Metanephros (tissue), 1 donor: ENCODE measurements around the gene ZNF256. TPM values are rescaled to one million over a fixed set of nuclear protein-coding genes. Genes with fewer than 3 reads are reported as not detected.

Source experiments
- total RNA-seq: library from RNA; depleted of rRNA; stranded (reverse); fragments of >200 nt; gene quantifications from one replicate; pipeline ENCODE4 v1.2.3, GENCODE V29; 2014

ZNF256 gene
- total RNA-seq: 10.9 TPM

DNA sequence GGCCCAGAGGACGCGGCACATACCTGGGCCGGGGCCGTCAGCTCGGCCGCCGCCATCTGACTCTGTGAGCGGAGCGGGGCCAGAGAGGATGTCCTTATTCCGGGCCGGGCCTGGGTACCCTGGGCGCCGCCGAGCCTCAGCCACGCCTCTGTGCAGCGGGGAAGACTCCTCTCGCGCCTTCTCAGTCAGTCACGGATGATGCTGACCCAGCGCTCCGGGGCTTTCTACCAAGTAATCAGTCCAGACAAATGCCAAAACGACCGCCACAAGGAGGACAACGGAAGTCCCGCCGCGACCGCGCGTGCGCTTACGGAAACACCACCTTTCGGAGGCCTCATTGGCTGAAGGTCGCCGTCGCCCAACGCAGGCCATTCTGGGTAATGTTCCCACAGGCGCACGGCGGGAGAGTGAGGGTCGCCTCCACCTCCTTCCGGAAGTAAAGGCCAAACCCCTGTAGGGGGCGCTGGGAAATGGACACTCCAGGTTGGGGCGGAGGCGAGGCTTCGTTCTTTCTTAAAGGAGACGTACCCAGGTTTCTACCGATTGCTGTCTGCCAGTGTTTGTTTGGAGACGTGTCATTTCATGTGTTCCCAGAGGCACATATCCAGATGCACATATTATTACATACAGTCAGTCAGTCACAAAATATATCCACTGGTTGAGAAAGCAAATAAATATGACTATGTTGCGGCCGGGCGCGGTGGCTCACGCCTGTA is at the start of gene ZNF256:
Gene ZNF256 (minus strand): TSS at position 288 of the 716 bp plus-strand sequence. CDS start 232 bp downstream, at position 56.

DNA sequence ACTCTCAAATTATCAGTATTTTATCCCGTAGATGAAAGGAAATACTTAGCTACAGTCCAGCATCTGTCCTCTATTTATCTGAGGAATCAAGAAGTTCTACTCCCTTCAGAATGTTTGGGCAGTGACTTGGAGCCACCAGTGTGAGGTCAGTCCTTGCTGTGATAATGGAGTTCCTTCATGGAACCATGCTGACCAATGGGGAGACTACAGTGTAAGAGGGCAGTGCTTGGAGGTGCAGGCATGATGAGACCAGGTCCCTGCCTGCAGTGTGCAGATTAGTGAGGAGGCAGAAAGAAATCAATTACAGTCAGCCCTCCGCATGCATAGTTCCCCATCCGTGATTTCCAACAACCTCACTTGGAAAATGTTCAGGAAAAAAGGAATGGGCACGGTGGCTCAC is 26.9 kb upstream of the ZNF256 start, which contains the start of gene C19orf18:
Gene C19orf18 (minus strand): TSS at position 101 of the 400 bp plus-strand sequence. CDS start 102 bp downstream, outside the sequence.

DNA sequence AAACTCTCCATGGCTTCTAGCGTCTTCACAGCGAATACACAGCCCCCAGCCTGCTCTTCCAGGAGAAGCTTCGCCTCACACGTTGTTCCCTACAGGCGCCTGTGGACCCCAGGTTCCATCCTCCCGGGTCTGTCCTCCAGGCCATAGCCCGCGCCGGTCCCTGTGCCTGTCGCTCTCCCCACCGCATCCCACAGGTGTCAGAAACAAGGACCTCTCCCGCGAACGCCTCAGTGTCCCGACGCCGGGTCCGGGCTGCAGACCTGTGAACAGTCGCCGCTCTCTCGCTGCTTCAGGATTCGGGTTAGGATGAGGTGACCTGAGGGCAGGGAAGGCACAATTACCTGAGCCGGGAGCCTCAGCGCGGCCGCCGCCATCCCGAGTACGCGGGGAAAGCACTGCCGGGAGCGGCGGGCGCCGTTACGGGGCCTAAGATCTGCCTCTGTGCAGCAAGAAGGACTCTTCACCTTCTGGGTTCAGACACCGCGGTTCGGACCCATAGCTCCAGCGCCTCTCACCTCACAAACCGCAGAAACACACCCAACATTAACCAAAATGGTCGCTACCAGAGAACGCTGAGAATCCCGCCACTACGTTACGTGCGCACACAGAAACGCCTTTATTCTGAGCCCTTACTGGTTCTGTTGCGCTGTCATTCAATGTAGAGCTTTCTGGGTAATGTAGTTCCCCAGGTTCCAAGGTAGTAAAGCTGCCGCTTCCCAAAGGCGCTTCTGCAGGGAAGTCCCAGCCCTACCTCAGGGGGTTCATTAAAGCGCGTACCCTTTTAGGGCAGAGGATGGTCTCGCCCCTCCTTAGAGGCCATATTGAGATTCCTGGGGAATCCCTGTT is 12.5 kb downstream of the ZNF256 start, which contains the start of gene ZNF418:
Gene ZNF418 (minus strand): TSS at position 583 of the 846 bp plus-strand sequence. CDS start 1,580 bp downstream, outside the sequence.

DNA sequence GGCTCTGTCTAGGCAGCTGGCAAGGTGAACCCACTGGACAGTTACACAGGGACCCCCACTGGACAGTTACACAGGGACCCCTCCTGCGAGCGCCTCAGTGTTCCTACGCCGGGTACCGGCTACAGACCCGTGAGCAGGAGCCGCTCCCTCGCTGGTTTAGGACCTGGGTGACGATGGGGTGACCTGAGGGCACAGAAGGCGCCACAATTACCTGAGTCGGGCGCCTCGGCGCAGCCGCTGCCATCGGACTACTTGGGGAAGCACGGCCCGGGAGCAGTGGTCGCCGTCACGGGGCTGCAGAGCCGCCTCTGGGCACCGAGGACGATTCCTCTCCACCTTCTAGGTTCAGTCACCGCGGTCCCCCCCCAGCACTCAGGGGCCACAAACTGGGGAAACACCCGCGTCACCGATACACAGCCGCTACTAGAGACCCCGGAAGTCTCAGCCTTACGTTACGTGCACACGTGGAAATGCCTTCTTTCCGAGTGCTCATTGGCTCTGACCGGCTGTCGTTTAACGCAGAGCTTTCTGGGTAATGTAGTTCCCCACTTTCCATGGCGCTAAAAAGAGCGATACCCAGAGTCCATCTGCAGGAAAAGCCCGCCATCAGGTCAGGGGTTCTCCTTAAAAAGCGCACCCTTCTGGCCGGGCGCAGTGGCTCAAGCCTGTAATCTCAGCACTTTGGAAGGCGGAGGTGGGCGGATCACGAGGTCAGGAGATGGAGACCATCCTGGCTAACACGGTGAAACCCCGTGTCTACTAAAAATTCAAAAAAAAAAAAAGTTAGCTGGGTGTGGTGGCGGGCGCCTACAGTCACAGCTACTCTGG is 31.1 kb downstream of the ZNF256 start, which contains the start of gene ZNF417:
Gene ZNF417 (minus strand): TSS at position 425 of the 828 bp plus-strand sequence. CDS start 181 bp downstream, at position 244.

Other genes with a start within 250 kb of the ZNF256 start
- gene ZNF154, start 238.5 kb downstream of the ZNF256 start, total RNA-seq: 24.1 TPM
- 13.9 TPM for gene ZNF671, start 220.1 kb downstream of the ZNF256 start, total RNA-seq
- gene ZNF776, start 200.9 kb downstream of the ZNF256 start, total RNA-seq: 47.7 TPM
- 33.7 TPM for gene ZNF586, start 178.0 kb downstream of the ZNF256 start, total RNA-seq
- gene ZNF552, start 132.8 kb downstream of the ZNF256 start, total RNA-seq: 20.0 TPM
- 18.5 TPM for gene ZNF587B, start 117.4 kb downstream of the ZNF256 start, total RNA-seq
- 54.7 TPM for gene ZNF587, start 97.8 kb downstream of the ZNF256 start, total RNA-seq
- gene ZNF814, start 58.7 kb downstream of the ZNF256 start, total RNA-seq: 29.7 TPM
- gene ZNF417, start 31.1 kb downstream of the ZNF256 start, total RNA-seq: 34.0 TPM
- gene ZNF418, start 12.3 kb downstream of the ZNF256 start, total RNA-seq: 12.8 TPM
- gene C19orf18, start 26.8 kb upstream of the ZNF256 start, total RNA-seq: 0.53 TPM
- 47.6 TPM for gene ZNF606, start 55.1 kb upstream of the ZNF256 start, total RNA-seq
- 1.6 TPM for gene ZSCAN1, start 86.3 kb upstream of the ZNF256 start, total RNA-seq
- gene ZNF135, start 111.6 kb upstream of the ZNF256 start, total RNA-seq: 18.4 TPM
- gene ZSCAN18, start 150.5 kb upstream of the ZNF256 start, total RNA-seq: 144 TPM
- 24.6 TPM for gene ZNF329, start 203.1 kb upstream of the ZNF256 start, total RNA-seq
- 17.5 TPM for gene ZNF274, start 235.4 kb upstream of the ZNF256 start, total RNA-seq